GM20431 (cell line): ENCODE results near the gene PHKA2.

ENCODE experiments used
- in situ Hi-C: fragments of 300-500 bp; cut with MseI, MboI; formaldehyde crosslinking; loops from one replicate; pipeline ENCODE4 v1.15.0; 2020; ENCODE audit warnings: low sequenced_read_pairs; ENCODE audit not compliant: unreplicated experiment

The PHKA2 gene

DNA sequence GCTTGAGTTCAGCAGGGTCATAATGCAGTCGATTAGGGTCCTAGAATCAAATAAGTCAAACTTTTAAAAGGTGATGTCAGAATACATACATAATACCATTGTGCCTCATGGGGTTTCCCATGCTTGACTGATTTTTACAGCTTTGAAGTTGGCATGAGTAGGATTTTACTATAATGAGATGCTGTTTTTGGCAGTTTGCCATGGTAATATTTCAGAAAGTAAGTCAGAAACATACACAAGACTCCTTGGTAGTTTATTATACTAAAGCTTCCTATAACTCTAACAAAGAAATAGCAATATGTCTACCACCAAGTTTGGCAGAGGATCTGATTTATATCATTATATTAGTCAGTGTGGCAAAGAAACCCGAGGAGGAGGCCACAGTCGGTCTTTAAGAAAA is 45.2 kb downstream of the PHKA2 start:
- in situ Hi-C loops = no loop called here

DNA sequence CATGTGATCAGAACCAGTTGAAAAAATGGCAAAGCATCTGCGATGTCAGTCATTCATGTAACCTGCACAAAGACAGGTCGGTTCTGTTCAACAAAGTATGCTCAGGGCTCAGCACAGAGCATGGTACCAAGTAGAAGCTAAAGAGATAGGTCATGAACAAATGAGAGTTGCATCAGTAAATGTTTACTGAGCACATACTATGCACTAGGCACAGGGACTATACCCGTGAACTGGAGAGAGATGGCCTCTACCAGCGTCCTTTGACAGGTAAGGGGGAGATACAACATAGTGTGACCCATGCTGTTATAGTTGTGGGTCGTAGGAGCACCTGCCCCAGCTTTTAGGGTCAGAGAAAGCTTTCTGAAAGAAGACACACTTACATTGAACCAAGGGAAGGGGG is 46.7 kb downstream of the PHKA2 start:
- in situ Hi-C loops = no loop called here

DNA sequence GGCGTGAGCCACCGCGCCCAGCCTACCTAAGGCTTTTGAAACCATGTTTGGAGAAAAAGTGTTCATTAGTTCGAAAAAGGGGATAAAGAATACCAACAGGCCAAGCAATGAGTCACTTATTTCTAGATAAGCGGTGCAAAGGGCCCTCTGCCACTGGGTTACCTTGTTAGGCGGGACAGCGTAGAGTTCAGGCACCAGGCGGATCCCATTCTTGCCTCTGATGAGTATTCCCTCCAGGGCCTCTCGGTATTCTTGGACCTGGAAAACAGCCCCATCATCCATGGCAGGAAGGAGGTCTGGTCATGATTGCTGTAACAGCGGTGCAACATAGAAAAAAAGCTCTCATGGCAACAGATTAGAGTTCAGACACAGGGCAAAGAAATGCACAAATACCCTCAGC is 48.0 kb downstream of the PHKA2 start:
- in situ Hi-C loops = no loop called here

DNA sequence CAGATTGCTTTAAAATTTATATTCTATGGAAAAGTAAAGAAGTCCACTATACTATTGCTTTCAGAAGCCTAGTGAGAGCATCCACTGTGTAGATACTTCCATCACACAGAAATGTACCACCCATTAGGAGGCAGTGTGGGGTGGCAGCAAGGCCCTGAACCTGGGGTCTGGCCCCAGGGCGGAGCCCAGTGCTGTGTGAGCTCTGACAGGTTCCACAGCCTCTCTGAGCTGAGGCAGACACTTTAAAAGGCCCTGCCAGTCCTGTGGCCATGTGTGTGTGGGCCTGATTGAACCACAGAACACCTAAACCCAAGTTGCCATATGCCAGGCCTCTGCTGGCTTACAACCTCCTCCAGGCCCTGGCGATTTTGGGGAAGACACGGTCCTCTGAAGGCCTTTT is 49.2 kb downstream of the PHKA2 start:
- in situ Hi-C loops = no loop called here

DNA sequence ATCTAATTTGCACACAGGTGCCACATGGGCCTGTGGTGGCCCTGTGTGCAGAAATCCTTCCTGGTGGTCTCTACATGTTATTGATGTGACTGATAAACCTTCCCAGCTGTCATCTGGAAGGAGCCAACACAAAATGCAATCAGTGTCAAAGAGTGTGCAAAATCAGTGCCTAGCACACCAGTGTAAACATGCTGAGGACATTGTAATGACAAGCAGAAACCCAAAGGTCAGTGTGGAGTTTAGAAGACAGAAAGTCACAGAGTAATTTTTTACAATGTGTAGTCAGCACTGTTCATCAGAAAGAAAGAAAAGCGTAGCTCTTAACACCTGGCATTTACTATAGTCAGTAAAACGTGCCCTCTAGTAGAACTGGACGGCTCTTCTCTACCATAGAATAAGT is 50.3 kb downstream of the PHKA2 start:
- in situ Hi-C loops = no loop called here

DNA sequence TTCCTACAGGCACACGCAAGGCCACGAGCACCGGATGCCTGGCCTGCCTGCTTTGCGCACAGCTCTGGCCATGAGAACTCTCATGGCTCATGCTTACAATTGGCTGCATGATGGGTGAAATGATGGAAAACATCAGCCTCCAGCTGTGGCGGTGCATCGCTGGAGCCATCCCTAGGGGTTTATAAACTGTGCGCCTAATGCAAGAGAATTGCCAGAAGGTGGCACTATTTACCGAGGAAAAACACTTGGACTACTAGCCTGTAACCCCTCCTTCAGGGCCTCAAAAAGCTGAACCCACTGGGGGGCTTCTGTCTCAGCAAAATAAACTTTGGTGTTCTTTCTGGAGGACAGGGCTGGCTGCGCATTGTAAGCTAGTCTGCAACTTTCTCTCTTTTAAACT is 51.9 kb downstream of the PHKA2 start:
- in situ Hi-C loops = no loop called here

DNA sequence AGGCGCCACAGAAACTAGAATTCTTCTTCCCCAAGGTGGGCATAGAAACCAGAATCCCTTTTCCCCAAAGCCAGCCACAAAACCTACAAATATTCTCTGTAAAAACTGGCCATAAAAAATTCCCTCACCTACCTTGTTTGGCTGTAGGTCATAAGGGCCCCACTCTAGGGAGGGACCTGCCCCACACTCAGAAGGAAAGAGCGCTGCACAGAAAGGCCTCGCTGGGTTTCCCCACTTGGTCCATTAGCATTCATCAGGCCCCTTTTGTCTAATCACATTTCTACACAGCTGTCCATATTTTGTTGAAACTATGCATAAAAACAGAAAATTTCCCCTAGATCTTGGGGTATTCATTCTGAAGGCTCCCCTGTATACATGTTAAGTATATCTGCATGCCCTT is 54.1 kb downstream of the PHKA2 start:
- in situ Hi-C loops = no loop called here

DNA sequence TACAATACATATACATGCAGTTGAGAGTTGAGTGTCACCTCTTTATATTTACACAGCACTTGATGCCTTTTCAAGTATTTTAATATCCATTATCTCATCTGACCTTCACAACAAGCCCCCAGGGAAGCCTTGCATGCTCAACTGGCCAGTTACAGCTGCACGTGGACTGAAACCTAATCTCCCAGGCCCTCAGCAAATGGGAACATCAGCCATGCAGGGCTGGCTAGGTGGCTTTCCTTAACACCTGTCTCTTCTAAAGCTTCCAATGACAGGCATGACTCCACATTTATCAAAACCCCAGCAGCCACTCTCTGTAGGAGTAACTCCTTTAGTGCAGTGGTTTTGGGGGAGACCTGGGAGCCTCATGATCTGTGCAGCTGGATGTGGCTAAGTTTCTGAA is 56.4 kb downstream of the PHKA2 start:
- in situ Hi-C loops = no loop called here

DNA sequence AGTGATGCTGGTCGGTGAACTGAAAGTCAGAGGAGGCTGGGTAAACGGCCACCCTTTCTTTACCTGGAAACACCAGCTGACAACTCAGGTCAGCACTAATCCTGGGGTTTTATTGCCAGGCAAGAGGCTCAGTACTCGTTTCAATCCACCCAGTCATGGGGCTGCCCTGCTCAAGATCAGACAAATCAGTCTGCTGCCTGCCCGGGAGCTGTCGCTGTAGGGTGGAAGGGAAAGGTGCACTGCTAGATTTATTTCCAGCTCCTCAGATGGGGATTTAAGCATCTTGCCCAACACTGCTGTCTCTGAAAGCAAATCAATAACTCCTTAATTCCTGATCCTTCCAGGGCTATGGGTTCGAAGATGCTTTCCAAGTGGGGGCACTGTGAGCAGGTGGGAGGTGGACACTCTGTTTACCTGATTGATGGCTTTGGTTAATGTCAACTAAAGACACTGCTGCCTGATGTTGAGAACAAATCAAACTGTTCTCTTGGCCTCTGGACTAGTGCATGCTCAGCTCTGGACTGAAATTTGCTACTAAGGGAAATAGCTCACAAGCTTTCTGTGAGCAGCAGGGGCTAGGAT is 59.3 kb downstream of the PHKA2 start:
- in situ Hi-C loops = no loop called here

DNA sequence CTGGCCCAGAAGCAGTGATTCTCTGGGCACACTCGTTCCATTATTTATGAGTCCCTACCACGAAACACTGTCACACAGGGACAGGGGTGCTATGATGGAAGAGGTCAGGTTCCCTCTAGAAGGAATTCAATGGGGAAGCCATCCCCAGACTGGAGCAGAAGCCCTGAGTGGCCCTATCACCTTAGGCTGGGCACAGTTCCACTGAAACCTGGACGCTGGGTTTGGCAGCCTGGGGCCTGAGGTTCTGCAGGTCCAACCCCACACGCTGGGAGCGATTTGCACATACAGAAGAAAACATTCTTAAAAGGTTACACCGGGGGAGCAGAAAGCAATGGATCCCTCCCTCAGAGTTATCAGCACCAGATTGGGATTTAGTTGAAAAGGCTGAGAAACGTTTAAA is 63.3 kb downstream of the PHKA2 start:
- in situ Hi-C loops = no loop called here

DNA sequence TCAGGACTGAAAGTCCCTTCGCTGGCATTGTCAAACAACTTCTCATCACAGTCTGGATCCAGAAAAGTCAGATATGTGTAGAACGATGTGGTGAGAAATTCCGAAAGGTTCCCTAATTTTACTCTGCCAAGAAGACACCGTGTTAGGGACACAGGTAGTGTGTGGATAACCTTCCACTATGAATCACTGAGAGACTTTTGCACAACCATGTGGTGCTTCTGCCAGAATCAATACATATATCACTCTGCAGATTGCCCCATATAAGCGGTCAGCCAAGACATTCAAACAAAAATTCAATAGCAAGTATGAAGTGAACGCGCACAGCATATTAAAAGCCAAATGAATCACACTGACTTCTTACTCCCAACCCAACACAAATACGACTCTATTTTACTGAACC is 63.8 kb downstream of the PHKA2 start:
- in situ Hi-C loops = no loop called here

DNA sequence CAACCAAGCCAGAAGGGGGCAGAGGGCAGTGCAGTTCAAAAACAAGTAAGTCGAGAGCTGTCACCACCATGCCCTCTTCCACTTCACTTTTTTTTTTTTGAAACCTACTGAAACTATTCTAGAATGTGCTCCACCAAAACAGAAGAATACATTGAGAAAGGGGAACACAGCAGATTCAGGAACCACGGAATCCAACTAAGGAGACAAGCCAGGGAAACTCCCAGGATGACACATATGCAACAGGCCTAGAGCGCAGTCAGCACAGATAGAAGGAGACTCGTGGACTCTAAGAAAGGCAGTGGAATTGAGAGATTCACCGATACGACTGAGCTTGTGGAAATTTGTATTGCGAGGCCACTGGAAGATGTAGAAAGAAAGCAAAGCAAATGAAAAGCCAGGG is 66.1 kb downstream of the PHKA2 start:
- in situ Hi-C loops = no loop called here

DNA sequence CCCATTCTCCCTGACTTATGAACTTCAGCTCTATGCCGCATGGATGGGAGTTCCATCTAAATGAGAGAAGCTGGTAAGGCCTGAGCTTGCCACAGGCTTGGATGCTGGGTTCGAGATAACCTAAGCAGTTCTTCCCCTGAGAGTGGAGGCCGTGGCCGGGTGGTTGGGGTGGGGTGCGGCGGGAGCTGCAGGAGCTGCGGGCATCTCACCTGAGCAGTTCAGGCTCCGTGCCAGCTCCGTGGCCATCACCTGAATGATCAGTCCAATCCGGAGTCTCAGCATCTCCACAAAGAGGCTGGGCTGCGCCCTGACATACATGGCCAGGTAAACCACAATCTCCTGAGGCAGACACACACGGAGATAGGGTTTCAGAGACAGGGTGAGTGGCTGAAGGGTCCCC is 77.6 kb downstream of the PHKA2 start:
- in situ Hi-C loops = no loop called here

DNA sequence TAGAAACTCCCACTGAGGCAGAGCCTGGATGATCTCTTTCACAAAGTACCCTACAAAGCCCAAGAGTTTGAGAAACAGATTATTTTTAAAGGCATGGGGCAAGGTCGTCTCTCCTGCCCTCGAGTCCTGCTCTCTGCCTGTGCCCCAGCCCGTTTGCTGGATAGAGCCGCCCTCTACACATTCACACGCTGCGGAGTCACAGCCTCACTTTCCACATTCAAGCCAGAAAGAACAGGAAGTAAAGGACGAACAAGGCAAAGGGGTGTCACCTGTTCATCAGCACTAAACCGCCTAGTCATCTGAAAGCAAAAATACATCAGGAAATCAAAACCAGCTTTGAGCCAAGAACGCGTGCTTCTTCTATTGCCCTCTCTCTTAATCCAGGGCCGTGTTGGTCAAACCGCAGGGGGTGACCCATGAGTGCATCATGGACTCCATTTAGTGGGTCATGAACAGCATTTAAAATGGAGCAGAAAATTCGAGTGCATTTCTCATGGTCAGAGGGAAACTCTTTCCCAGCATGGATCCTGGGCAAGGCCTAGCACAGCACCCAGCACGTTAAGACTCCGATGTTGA is 83.4 kb downstream of the PHKA2 start:
- in situ Hi-C loops = no loop called here

DNA sequence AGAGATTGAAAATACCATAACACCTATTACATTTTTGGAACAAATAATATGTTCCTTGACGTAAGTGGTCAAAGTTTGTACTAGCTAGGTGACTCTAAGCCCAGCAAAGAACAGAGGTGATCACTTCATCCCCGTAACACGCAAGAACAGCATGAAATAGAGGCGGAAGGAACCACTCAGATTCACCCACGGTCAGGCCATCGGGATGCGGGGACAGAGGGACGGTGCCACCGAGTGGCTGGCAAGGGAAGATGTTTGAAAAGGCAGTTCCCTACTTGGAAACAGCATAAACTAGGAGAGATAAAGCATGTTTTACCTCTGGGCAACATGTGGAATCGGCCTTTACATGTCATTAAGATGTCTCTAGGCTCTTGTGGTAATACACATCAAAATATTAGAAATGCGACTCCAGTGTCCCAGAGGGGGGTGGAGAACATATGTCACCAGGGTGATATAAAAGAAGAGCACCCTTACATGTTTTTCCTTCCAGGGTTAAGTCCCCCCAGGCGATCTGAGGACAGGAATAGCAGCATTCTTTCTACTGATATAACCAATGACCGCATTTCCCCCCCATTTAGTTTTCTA is 84.0 kb downstream of the PHKA2 start:
- in situ Hi-C loops = loop anchor here (25.0 kb wide), 1 partner anchor 513 kb away; no protein-coding TSS in a partner anchor

DNA sequence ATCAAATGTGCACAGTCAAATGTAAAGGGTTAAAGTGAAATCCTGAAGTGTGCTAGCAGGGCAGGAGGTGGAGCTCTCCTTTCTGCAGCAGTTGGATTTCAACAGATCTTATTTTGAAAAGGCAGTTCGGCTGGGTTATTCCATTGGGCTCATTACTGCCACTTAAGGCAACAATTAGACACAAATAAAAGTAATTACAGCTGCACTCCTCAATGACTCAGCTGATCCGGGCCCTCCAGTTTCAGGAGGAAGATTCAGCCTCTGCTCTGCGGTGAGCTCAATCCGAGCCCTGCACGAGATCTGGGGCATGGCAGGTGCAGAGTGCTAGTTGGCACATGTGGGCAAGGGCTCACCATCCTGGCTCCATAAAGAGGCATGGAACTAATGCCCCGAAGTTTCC is 85.4 kb downstream of the PHKA2 start:
- in situ Hi-C loops = loop anchor here (25.0 kb wide), 1 partner anchor 511 kb away; no protein-coding TSS in a partner anchor

DNA sequence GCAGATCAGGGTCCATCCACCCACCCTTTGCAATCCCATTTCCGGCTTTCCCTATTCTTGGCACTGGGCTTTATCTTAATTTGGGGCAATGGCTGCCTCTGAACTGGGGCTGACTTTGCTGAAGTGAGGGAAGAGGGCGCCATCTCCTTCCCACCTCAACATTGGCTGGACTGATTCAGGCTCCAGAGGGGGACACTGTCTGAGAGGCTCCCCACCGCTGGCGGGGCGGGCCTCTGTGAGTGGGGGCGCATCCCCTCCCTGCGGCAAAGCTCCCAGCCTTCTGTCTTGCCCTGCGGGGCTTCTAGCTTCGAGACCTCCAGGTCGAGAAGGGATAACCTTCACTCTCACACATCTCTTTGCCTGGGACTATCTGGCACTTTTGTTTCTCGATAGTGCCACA is 85.8 kb downstream of the PHKA2 start:
- in situ Hi-C loops = loop anchor here (25.0 kb wide), 1 partner anchor 511 kb away; no protein-coding TSS in a partner anchor

DNA sequence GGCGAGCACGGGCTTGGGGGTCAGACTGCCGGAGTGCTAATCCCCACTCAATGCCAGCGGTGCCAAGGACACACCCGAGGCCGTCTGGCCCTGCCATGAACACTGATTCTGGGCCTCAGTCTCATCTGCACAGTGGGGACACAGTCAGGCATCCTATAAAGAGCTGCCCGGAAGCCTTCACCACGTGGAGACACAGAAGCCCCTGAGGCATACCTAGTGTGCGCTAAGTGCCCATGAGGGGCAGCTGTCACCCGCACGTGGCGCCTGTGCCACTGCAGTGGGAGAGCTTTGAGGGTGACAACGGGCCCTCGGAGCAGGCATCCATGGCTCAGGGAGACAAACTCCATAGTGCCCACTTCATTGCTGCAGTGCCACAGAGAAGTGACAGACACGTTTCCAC is 86.3 kb downstream of the PHKA2 start:
- in situ Hi-C loops = loop anchor here (25.0 kb wide), 1 partner anchor 510 kb away; no protein-coding TSS in a partner anchor

DNA sequence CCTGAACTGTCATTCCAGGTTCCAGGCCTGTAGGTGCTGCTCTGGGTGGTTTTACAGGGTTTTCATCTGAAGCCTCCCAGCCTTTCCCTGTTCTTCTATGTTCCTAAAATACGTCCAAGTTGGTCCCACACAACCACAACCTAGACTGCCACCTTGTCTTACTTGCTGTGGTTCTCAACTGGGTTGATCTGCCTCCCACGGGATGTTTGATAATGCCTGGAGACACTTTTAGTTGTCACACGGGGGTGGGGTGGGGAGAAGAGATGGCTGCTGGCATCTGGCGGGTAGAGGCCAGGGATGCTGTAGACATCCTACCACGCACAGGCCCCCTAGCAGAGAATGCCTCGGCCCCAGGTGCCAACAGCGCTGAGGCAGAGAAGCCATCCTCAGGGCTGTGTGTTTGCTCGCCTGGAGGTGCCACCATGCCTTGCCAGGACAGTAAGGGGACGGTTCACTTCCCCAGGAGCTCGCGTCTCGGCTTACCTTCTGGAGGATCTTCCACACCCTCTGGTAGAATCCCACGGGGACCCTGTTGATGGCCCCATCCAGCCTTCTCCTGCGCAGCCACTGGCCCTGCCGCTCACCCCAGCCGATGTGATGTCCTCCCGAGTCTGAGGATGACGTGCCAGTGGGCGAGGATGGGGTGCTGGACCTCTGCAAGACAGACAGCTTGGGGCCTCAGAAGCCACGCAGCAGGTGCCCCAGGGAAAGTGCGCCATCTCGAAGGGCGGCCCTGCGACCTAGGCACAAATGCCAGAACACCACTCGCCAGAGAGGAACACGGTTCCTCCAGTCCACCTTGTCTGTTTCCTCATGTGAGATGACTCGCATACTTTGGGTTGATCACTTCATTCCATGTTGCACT is 87.0 kb downstream of the PHKA2 start:
- in situ Hi-C loops = loop anchor here (25.0 kb wide), 1 partner anchor 510 kb away; no protein-coding TSS in a partner anchor

DNA sequence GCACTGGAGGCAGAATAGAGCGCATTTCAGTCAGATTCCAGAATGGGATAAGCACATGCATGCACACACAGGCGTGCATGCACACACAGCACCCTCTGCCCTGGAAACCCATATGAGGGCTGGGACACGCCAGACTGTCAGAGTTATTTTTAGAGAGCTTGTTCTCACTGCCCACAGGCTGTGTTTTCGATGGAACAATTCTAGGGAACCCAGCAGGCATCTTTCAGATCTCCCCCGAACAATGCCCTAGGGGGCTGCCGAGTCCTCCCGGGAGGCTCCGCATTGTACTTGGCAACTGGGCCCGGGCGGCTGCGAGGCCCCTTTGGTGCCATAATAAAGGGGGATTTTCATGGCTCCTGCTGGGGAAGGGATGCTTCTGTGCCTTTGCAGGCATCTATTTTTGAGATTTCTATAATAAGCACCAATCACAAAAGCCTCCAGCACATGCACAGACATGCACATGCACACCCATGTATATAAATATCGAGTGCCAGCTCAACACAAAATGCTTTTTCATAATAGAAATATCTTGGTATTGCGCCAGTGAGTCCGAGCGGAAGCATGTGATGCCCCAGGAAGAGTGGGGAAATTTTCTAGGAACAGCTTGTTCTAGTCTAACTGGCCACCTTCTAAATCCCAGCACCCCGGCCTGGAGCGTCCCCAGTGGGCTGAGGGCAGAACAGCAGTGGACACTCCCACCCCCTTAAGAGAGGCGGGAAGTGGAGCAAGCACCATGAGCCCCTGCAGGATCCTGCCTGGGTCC is 88.5 kb downstream of the PHKA2 start:
- in situ Hi-C loops = loop anchor here (25.0 kb wide), 1 partner anchor 508 kb away; no protein-coding TSS in a partner anchor
